GM21723 (cell line): ENCODE data around the gene SPATA22.
"Not testable (repeated sequence)": the region's sequence is repeated elsewhere in the genome, so short reads cannot be mapped to it uniquely, and the experiment has no call there.

ENCODE experiments used
- ATAC-seq: cut with Tn5 transposase; IDR thresholded peaks from one replicate; pipeline ENCODE4 v1.9.1; 2021; ENCODE audit warnings: mild to moderate bottlenecking, moderate library complexity; ENCODE audit not compliant: unreplicated experiment

The SPATA22 gene

DNA sequence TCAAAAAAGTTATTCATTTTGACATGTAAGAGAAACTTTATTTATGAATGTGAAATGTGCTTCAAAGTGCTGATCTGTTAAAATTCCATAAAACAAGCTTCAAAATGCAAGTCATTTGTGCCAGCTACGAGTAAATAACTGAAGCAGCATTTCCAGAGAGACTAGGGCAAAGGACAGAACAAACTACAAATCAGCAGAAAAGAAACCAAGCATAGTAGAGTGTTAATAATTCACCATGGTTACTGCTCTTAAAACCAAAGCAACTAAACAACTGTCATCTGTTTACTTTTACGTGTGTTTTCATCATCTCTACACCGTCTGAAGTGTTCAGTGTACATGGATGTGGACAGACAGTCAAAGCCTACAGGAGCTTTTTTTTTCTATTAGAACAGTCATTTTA lies 2.6 kb upstream of the SPATA22 start:
- ATAC-seq, result no peak

GRCh38 chr17:3472137-3472536 lies 518 bp upstream of the SPATA22 start:
- ATAC-seq, result no peak

DNA sequence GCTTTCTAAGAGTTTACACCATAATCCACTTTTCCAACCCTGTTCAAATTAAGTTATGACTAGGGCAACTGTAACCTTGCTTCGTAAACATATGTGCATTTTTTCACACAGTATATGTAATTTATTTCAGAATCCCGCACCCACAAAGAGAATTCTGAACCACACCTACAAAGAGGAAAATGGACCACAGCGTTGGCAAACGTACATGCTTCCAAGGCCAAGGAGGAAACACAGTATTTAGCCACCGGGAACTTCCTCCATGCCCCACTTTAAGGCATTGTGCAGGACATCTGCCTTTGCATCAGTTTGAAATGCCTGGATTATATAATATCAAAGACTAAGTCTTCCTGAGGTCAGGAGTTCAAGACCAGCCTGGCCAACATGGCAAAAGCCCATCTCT lies 2.1 kb downstream of the SPATA22 start:
- ATAC-seq, result no peak

DNA sequence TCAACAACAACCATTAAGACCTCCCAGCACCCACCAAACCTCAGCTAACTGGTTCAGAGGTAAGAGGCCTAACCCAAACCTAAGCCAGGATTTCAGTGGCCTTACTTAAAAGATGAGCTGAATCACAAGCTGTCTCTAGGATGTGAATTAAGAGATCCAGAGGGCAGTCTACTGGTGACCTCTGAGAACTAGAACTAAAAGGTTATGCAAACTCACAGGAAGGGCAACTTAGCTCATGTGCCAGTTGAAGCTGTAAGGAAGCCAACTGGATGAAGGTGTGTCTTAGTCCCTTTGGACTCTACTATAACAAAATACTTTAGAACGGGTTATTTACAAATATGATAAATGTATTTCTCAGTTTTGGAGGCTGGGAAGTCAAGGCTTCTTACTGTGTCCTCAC lies 5.3 kb downstream of the SPATA22 start:
- ATAC-seq, result not testable (repeated sequence)

GRCh38 chr17:3448059-3448665 lies 23.5 kb downstream of the SPATA22 start:
- no peak for ATAC-seq

- no peak for ATAC-seq
Observed at GRCh38 chr17:3447625-3448024, 24.0 kb downstream of the SPATA22 start.

DNA sequence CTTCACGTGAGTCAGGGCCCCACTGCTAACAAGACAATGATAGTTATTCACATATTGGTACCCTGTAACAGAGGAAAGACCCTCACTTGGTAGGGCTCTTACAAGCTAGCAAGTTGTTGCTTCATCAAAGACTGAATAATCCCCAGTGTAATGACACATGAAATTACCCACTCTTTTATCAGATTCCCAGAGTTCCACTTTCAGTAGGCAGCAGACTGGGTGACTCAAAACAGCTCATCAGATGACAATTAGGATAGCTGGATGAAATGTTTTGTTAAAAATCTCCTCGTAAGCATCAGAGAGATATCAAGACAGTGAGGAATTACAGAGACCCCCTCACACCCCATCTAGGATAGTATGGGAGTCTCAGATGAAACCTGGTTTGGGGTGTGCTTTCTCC lies 31.2 kb downstream of the SPATA22 start:
- ATAC-seq, result no peak

DNA sequence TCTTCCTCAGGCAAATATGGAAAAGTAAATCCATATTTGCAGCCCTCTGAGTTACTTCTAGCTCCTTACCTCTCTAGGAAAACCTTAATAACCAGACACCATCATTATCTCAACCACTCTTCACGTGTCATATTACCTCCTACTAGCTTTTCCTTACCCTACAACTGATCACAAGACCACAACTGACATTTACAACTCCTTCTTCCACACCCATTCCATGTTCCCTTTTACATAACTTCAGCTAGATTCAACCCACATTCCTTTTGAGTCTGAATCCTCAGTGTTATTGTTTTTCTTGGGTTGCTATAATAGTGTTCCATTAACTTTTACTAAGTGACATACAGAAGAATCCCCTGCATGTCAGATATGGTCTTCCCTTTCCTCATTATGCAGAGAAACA lies 33.3 kb downstream of the SPATA22 start:
- ATAC-seq, result no peak

DNA sequence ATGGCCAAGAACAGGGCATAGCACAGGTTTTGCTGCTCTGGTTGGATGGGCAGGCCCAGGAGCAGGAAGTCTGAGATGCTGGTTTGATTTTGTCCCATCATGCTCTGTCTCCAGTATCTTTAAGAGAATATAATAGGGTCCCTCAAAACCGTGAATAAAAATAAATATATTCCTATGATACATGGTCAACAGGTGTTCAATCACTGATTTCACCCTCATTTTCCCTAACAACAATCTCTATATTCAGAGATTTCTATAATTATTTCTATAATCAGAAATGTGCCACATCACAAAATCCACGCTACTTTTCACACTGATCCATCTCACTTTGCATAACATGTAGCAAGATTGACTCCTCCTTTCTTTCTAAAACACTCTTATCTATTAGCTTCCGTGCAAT lies 37.9 kb downstream of the SPATA22 start, which contains the start of gene OR1E2:
TSS of gene OR1E2 (minus strand) at position 101 of the 400 bp plus-strand sequence. CDS start at position 101, 0 bp downstream.
- no peak for ATAC-seq

DNA sequence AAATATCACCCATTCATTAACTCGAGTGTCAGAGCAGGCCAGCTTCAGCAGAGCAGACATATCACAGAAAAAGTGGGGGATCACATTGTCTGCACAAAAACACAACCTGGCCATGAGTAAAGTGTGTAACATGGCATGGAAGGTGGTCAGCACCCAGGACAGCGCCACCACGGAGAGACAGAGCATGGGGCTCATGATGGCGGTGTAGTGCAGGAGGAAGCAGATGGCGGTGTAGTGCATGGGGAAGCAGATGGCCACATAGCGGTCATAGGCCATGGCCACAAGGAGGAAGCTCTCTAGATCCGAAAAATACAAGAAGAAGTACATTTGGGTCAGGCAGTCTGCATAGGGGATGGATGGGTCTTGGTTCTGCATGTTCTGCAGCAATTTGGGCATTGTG lies 38.4 kb downstream of the SPATA22 start:
- ATAC-seq, result not testable (repeated sequence)

DNA sequence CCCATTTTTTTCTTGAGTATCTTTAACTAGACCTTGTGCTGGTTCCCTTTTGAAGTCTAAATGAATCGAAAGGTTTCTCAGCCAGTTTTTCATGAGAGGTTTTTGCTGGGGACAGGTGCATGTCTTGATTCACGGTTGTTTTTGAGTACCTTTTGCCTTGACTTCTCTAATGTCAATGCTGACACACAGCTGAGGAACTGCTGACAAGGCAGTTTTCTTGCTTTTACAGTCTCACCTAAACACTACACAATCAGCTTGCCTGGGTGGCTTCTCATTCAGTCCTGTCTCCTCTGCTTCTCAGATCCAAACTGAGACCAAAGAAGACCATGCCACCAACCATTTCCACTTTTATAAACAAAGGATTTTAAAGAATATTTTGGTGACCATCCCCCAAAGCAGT lies 53.4 kb downstream of the SPATA22 start:
- no peak for ATAC-seq

DNA sequence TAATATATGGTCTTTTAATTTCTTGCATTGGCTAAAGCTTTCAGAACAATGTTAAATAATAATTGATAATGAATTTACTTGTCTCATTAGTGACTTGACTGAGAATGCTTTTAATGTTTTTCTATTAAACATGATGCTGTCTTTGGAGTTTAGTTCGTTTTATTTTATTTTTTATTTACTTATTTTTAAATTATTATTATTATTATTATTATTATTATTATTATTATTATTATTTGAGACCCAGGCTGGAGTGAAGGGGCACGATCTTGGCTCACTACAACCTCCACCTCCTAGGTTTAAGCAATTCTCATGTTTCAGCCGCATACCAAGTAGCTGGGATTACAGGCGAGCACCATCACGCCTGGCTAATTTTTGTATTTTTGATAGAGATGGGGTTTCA lies 56.0 kb downstream of the SPATA22 start:
- ATAC-seq, result no peak

DNA sequence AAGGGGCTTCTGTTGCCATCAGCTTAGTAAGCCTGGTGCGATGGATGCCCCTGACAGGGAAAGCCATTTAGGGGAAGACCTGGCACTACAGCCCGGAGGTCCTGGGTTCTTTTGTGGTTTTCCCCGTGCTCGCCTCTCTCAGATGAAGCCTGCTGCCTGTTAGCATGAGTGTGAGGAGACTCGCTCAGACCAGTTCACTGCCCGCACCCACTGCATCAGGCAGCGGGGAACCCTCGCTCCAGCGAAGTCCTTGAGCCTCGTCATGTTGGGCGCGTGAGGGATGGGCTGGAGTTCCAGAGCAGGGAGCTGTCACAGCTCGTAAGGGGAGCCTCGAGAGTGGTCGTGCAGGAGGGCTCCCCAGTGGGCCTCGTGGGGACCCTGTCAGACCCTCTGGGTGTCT lies 59.4 kb downstream of the SPATA22 start:
- ATAC-seq, result not testable (repeated sequence)

GRCh38 chr17:3411070-3411469 lies 60.5 kb downstream of the SPATA22 start, which contains the start of gene OR3A3:
OR3A3 (plus strand) TSS chr17:3411370.
- no peak for ATAC-seq

DNA sequence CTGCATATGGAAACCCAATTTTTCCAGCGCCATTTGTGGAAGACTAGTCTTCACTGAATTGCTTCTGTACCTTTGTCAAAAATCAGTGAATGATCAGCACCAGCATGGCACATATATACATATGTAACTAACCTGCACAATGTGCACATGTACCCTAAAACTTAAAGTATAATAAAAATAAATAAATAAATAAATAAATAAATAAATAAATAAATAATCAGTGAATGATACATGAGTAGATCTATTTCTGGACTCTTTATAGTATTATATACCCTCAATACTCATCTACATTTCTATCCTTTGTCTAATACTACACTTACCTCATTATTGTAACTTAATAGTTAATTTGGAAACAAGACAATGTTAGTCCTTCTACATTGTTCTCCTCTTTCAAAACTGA lies 67.8 kb downstream of the SPATA22 start:
- not testable (repeated sequence) for ATAC-seq

GRCh38 chr17:3401786-3402185 lies 69.8 kb downstream of the SPATA22 start:
- ATAC-seq, result no peak

- no peak for ATAC-seq
Observed at GRCh38 chr17:3400055-3400454, 71.6 kb downstream of the SPATA22 start.

DNA sequence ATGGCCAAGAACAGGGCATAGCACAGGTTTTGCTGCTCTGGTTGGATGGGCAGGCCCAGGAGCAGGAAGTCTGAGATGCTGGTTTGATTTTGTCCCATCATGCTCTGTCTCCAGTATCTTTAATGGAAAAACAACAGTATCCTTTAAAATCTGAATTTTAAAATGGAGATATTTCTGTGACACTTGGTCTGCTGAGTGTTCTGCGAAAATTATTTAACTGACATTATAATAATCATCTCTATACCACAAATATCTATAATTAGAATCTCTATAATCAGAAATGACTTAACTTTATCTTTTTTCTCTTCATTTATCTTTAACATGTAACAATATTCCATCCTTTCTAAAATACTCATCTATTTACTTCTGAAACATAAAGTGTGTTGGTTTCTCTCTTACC lies 73.3 kb downstream of the SPATA22 start, which contains the start of gene OR1E1:
TSS of gene OR1E1 (minus strand) at position 101 of the 400 bp plus-strand sequence. CDS start at position 101, 0 bp downstream.
- no peak for ATAC-seq

GRCh38 chr17:3397801-3398200 lies 73.8 kb downstream of the SPATA22 start:
- ATAC-seq, result not testable (repeated sequence)
